ENCODE measurements around the gene RNPEP. TPM values are rescaled to one million over a fixed set of nuclear protein-coding genes. Genes with fewer than 3 reads are reported as not detected.
A peak's percentile ranks its signal among the peaks of the same experiment; 100 is the strongest.

Gene RNPEP
- polyA plus RNA-seq, 3 donors from 2014 or later: 35.6 to 61.6 (median 57.8) TPM

- H3K4me3 Mint-ChIP-seq: no peak overlapping the region
- no peak overlapping the region for H3K27ac Mint-ChIP-seq
- peaks cover 0 to 2% (median 0%) of the 10 kb centered on the region in 3 donors for H3K27me3 Mint-ChIP-seq (ENCODE audit: low read depth in 3 of 3)
- no peak for DNase-seq
- H3K4me1 Mint-ChIP-seq: peaks cover 0 to 4% of the 10 kb centered on the region in 2 donors
- peaks cover 21 to 35% (median 24%) of the 10 kb centered on the region in 3 donors for H3K36me3 Mint-ChIP-seq
- no peaks in the 10 kb centered on the region for H3K9me3 Mint-ChIP-seq
Measured at GRCh38 chr1:202007805-202008489, 25.5 kb downstream of the RNPEP start.

GRCh38 chr1:202009326-202010179 is 27.1 kb downstream of the RNPEP start:
- H3K4me3 Mint-ChIP-seq: no peak overlapping the region
- peaks cover 0 to 4% of the 10 kb centered on the region in 2 donors for H3K4me1 Mint-ChIP-seq
- peaks cover 0 to 2% (median 0%) of the 10 kb centered on the region in 3 donors for H3K27me3 Mint-ChIP-seq (ENCODE audit: low read depth in 3 of 3)
- no peaks in the 10 kb centered on the region for H3K9me3 Mint-ChIP-seq
- DNase-seq: peak; percentile 36 to 46 (median 38)
- peaks cover 8 to 20% (median 13%) of the 10 kb centered on the region in 3 donors for H3K36me3 Mint-ChIP-seq
- peak overlapping the region in 1 of 6 donors; percentile 8 for H3K27ac Mint-ChIP-seq

GRCh38 chr1:202010180-202011015 is 27.9 kb downstream of the RNPEP start, which contains the start of gene ELF3:
TSS of gene ELF3 (plus strand) at chr1:202010587. CDS start at chr1:202011137, 550 bp downstream.
- Mint-ChIP-seq H3K27ac (peak within 1 kb of the TSS in 1 of 6 donors; percentile 8), H3K4me1 (peaks cover 0 to 4% of the 10 kb centered on the region in 2 donors)

GRCh38 chr1:202011994-202012393 is 29.5 kb downstream of the RNPEP start:
- no peak overlapping the region for H3K27ac Mint-ChIP-seq
- H3K4me1 Mint-ChIP-seq: peaks cover 0 to 4% of the 10 kb centered on the region in 2 donors

More at GRCh38 chr1:202010180-202011015, 27.9 kb downstream of the RNPEP start, which contains the start of gene ELF3:
- H3K9me3 Mint-ChIP-seq: no peaks in the 10 kb centered on the region
- peaks cover 0 to 2% (median 0%) of the 10 kb centered on the region in 3 donors for H3K27me3 Mint-ChIP-seq (ENCODE audit: low read depth in 3 of 3)
- no peak within 1 kb of the TSS for H3K4me3 Mint-ChIP-seq
- no peak for DNase-seq
- H3K36me3 Mint-ChIP-seq: peaks cover 2 to 13% (median 9%) of the 10 kb centered on the region in 3 donors

GRCh38 chr1:202012544-202013478 is 30.4 kb downstream of the RNPEP start:
- H3K27ac Mint-ChIP-seq: no peak overlapping the region
- H3K4me3 Mint-ChIP-seq: no peak overlapping the region
- peaks cover 0 to 7% (median 0%) of the 10 kb centered on the region in 3 donors for H3K27me3 Mint-ChIP-seq (ENCODE audit: low read depth in 3 of 3)
- peaks cover 0 to 4% of the 10 kb centered on the region in 2 donors for H3K4me1 Mint-ChIP-seq
- no peak for DNase-seq
- H3K36me3 Mint-ChIP-seq: peaks cover 0 to 4% (median 3%) of the 10 kb centered on the region in 3 donors
- no peaks in the 10 kb centered on the region for H3K9me3 Mint-ChIP-seq

More at GRCh38 chr1:202011994-202012393, 29.5 kb downstream of the RNPEP start:
- H3K36me3 Mint-ChIP-seq: peaks cover 4 to 7% (median 5%) of the 10 kb centered on the region in 3 donors
- peaks cover 0 to 4% (median 0%) of the 10 kb centered on the region in 3 donors for H3K27me3 Mint-ChIP-seq (ENCODE audit: low read depth in 3 of 3)
- H3K4me3 Mint-ChIP-seq: no peak overlapping the region
- DNase-seq: no peak
- no peaks in the 10 kb centered on the region for H3K9me3 Mint-ChIP-seq

- Mint-ChIP-seq H3K9me3 (no peaks in the 10 kb centered on the region), H3K4me3 (no peak overlapping the region), H3K27ac (no peak overlapping the region), H3K4me1 (peaks cover 1 to 4% of the 10 kb centered on the region in 2 donors), H3K27me3 (ENCODE audit: low read depth in 3 of 3) (peaks cover 0 to 7% (median 0%) of the 10 kb centered on the region in 3 donors), H3K36me3 (peaks cover 0 to 4% (median 3%) of the 10 kb centered on the region in 3 donors)
- no peak for DNase-seq
Measured at GRCh38 chr1:202013603-202014002, 31.2 kb downstream of the RNPEP start.

GRCh38 chr1:202014060-202014459 is 31.6 kb downstream of the RNPEP start:
- Mint-ChIP-seq H3K9me3 (no peaks in the 10 kb centered on the region), H3K27me3 (ENCODE audit: low read depth in 3 of 3) (peaks cover 0 to 7% (median 3%) of the 10 kb centered on the region in 3 donors), H3K36me3 (peaks cover 0 to 4% (median 3%) of the 10 kb centered on the region in 3 donors), H3K27ac (no peak overlapping the region), H3K4me3 (no peak overlapping the region), H3K4me1 (peaks cover 4 to 6% of the 10 kb centered on the region in 2 donors)
- DNase-seq: no peak

- no peak overlapping the region for H3K4me3 Mint-ChIP-seq
- H3K9me3 Mint-ChIP-seq: no peaks in the 10 kb centered on the region
- no peak overlapping the region for H3K27ac Mint-ChIP-seq
- H3K36me3 Mint-ChIP-seq: peaks cover 0 to 4% (median 0%) of the 10 kb centered on the region in 3 donors
- DNase-seq: no peak
- peaks cover 0 to 9% of the 10 kb centered on the region in 2 donors for H3K4me1 Mint-ChIP-seq
- peaks cover 0 to 5% (median 3%) of the 10 kb centered on the region in 3 donors for H3K27me3 Mint-ChIP-seq (ENCODE audit: low read depth in 3 of 3)
Measured at GRCh38 chr1:202014915-202015661, 32.6 kb downstream of the RNPEP start.

GRCh38 chr1:202015662-202015937 is 33.2 kb downstream of the RNPEP start:
- Mint-ChIP-seq H3K4me1 (peaks cover 0 to 9% of the 10 kb centered on the region in 2 donors), H3K36me3 (peaks cover 0 to 4% (median 0%) of the 10 kb centered on the region in 3 donors), H3K4me3 (no peak overlapping the region), H3K9me3 (no peaks in the 10 kb centered on the region), H3K27me3 (ENCODE audit: low read depth in 3 of 3) (peaks cover 0 to 5% (median 3%) of the 10 kb centered on the region in 3 donors), H3K27ac (no peak overlapping the region)
- no peak for DNase-seq

- Mint-ChIP-seq H3K4me1 (peaks cover 0 to 9% of the 10 kb centered on the region in 2 donors), H3K4me3 (no peak overlapping the region), H3K27ac (no peak overlapping the region), H3K36me3 (peaks cover 0 to 4% (median 0%) of the 10 kb centered on the region in 3 donors), H3K27me3 (ENCODE audit: low read depth in 3 of 3) (peaks cover 0 to 5% (median 3%) of the 10 kb centered on the region in 3 donors), H3K9me3 (no peaks in the 10 kb centered on the region)
- DNase-seq: no peak
Measured at GRCh38 chr1:202016022-202016810, 33.8 kb downstream of the RNPEP start.
